GOT3 (cell line): ENCODE data around the gene MBNL2.

Experiments used
- DNase-seq: peaks from one replicate; lab custom pipeline; 2025; ENCODE audit warnings: mixed read lengths; lab: John Stamatoyannopoulos, UW

The MBNL2 gene

DNA sequence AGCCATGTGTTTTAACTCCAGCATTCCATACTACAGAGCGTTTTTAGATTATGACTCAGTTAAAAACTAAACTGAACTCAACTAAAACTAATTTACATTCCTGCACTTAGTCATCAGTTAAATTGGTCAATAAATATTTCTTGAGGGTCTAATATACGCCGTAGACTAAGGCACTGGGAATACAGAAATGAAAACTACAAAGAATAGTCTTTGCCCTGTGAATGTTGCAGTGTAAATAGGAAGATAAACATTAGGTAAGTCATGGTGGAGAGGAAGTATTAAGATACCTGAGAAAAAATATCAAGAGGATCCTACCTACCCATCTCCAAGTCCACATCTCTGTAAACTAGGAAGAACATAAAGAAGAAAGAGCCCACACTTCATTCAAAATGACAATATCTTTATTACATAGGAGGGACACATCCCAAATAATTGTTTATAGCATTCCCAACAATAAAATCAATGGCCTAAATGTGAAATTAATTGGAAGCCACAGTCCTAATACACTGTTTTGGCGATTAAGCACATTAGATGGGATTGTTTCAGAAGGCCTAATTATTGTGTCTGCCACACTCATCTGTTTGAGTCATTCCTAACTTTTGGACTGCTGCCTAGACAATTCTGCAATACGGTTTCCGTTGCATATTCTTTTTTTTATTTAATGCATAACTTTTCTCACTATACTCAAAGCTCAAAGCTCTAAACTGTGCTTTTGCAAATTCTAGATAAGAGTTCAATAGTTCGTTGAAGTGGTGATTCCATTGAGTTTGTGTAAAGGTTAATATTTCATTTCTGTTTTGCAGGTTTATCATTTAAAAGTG is 52.9 kb downstream of the MBNL2 start:
- DNase-seq, result no peak

- no peak for DNase-seq
Measured at GRCh38 chr13:97275776-97276501, 53.8 kb downstream of the MBNL2 start.

- no peak for DNase-seq
Measured at GRCh38 chr13:97276862-97277269, 54.7 kb downstream of the MBNL2 start.

GRCh38 chr13:97278435-97279411 is 56.6 kb downstream of the MBNL2 start:
- no peak for DNase-seq

GRCh38 chr13:97279913-97280312 is 57.8 kb downstream of the MBNL2 start:
- DNase-seq, result no peak

DNA sequence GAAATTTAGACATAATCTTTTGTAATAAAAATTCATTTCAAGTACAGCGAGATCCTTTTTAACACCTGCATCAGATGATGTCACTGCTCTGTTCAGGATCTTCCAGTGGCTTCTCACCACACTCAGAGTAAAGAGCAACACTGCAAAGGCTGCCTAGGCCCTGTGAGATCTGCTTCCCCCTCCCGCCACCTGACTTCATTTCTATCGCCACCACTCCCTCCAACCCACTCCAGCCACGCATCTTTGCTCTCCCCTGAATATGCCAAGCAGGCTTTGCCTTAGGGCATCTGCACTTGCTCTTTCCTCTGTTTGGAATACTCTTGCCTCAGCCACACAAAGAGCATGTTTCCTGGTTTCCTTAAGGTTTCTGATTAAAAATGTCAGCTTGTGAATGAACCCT is 58.3 kb downstream of the MBNL2 start:
- no peak for DNase-seq

DNA sequence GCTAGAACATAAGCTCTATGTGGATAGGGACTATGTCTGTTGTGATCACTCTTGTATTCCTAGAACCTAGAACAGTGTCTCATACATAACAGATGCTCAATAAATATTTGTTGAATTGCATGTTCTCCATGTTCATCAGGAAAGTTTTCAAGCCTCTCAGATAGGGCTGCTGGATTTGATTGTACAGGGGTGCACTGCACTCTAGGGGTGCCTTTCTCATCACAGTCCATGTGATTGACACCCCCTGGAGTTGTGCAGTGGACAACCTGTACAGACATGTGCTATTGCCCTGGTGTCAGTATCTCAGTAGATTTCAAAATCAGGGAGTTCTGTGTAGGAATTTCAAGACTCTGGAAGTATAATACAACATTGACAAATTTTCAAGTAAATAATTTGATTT is 58.9 kb downstream of the MBNL2 start:
- no peak for DNase-seq

- no peak for DNase-seq
Measured at GRCh38 chr13:97282705-97283104, 60.6 kb downstream of the MBNL2 start.

DNA sequence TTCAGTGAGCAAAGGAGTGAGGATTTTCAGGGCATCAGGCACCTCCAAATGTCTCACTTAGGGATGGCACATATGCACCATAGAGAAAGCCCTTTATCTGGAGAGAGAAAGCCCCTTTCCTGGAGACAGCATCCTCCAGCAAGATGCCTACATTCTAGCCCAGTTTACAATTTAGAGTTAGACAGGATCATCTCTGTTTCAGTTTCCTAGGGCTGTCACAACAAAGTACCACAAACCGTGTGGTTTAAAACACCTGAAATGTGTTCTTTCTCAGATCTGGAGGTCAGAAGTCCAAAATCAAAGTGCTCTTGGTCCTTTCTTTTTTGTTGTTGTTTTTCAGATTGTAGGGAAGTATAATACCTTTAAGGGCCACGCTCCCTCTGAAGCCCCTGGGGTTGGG is 61.8 kb downstream of the MBNL2 start:
- no peak for DNase-seq

- DNase-seq, result no peak
Measured at GRCh38 chr13:97284558-97284957, 62.4 kb downstream of the MBNL2 start.

- no peak for DNase-seq
Measured at GRCh38 chr13:97285221-97285955, 63.3 kb downstream of the MBNL2 start.

DNA sequence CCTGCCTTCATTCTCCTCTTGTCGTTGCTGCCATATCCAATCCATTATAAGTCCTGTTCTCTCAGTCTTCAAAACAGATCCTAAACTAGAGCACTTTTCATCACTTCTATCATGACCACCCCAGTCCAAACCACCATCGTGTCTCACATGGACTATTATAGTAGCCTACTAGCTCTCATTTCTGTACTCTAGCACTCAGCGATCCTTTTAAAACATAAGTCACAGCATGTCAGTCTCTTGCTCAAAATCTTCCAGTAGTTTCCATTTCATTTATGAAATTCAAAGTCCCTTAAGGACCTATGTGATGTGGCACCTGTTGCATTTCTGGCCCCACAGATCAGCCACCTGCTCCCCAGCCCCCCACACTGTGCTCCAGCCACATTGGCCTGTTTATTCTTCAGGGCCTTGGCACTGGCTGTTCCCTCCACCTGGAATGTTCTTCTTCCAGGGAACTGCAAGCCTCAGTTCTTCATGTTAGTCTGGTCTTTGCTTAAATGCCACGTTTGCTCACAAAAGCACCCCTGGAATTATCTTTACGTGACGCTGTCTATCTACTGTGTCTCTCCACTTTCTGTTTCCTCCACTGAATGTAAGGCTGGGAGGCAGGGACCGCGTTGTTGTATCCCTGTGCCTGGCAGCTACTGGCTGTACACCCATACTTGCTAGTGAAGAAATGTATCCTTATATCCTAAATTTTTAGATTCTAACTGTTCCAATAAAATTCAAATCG is 64.3 kb downstream of the MBNL2 start:
- no peak for DNase-seq

- no peak for DNase-seq
Measured at GRCh38 chr13:97287047-97287383, 64.9 kb downstream of the MBNL2 start.

DNA sequence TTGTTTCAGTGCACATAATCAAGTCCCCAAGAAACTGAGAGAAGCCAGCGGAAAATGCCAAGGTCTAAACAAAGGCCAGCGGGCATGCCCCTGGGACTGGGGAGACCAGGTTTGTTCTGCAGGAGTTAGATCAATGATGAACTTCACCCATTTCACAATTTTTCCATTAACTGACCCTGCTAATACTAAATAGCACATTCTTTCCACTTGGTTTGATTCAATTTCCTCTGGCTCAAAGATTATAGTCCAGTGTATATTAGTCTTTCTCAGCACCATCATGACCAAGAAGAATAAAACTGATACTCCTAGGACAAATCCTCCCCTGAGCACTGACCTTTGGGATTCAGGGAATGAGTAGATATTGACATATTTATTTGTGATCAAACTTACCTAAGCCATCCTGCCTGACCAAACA is 66.4 kb downstream of the MBNL2 start:
- no peak for DNase-seq

DNA sequence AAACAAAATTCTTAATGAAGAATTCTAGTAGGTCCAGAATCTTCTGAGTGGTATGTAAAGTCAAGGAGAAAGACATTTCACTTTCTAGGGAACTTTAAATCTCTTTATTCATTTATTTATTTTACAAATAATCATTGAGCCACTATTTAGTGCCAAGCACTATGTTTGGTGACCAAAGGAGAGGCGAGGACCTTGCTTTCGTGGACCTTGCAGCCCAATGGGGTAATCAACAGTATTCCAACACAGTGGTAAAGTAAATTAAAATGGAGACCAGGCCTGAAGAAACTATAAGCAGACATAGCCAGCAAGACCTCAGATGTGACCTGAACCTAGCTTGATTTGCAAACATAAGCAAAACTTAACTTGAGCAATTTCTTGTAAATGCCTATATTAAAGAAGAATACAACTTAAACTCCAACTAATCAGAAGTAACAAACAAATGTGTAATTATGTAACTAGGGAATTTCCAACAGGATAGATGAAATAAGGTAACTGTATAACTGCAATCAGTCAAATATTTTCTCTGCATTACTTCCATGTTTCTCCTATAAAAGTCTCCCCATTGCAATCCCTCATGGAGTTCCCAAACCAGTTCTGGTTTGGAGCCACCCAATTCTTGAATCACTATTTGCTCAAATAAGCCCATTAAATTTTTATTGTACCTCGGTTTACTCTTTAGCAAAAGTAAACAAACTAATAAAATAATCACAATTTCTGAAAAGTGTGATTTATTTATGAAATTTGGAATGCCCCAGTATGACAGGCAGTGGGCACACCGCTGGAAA is 67.6 kb downstream of the MBNL2 start:
- no peak for DNase-seq

DNA sequence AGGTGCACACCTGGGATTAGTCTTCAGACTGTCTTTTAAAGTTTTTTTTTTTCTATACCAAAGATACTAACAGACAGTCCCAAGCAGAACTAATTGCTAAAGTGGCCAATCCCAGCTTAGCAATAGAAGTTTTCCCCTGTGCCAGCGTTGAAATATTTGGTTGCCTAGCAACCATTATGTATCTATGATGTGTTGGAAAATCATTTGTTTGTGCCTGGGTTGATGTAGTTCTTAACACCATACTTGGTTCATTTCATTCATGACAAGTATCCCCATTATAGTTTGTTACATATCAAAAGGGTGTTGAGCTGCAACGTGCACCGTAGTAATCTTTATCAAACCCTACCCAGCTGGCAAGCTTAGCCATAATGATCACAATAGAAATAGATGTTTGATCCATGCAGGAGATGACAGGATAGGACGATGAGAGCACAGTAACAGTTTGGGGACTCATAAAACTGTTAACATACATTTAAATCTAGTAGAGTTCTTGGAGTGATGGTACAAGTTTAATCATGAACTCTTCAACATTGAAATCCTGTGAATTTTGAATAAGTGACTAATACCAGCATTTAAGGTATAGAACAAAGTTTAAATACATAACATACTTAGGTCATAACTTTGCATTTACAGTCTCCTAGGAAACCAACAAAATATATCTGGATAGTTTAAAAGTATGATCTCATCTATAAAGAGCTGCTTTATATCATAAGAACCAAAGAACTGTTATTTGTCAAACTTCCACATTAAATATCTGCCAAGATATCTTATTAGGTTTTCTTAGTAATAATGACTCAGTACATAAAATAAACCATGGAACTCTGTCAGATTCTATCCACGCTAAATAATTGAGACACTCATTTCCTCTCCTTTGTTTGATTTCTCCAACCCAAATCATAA is 73.4 kb downstream of the MBNL2 start:
- DNase-seq, result no peak

- DNase-seq, result no peak
Measured at GRCh38 chr13:97296740-97297139, 74.6 kb downstream of the MBNL2 start.

GRCh38 chr13:97298816-97299215 is 76.7 kb downstream of the MBNL2 start:
- no peak for DNase-seq

- no peak for DNase-seq
Measured at GRCh38 chr13:97300871-97301270, 78.7 kb downstream of the MBNL2 start.
